Testis (tissue), 3 donors: Measurements from ENCODE around the gene ABTB2. TPM values are rescaled to one million over a fixed set of nuclear protein-coding genes. Genes with fewer than 3 reads are reported as not detected.

Experiments
- DNase-seq: peaks from one replicate; pipeline ENCODE4 v3.0.0-alpha.2; 2019
- H3K27ac ChIP-seq, 2 donors: fragments of 200-600 bp; sonication (generic); one replicate each; pipeline ENCODE4 v1.5.1; 2019
- H3K27me3 ChIP-seq: fragments of 200-600 bp; sonication (generic); one replicate; pipeline ENCODE4 v1.5.1; 2019
- H3K36me3 ChIP-seq: fragments of 200-600 bp; sonication (generic); one replicate; pipeline ENCODE4 v1.5.1; 2017; ENCODE audit warnings: low read depth; ENCODE audit errors: missing control alignments
- H3K4me1 ChIP-seq: fragments of 200-600 bp; sonication (generic); one replicate; pipeline ENCODE4 v1.5.1; 2019
- H3K4me3 ChIP-seq, 2 donors: fragments of 200-600 bp; sonication (generic); one replicate each; pipeline ENCODE4 v1.5.1; 2017 to 2019
- H3K9me3 ChIP-seq: fragments of 200-600 bp; sonication (generic); one replicate; pipeline ENCODE4 v1.5.1; 2017
- CTCF ChIP-seq, 3 experiments: fragments of 450-650 bp in 2 of 3; fragments of 200-600 bp in 1 of 3; sonication (generic) in 1 of 3; IDR thresholded peaks; one replicate each; pipeline ENCODE4 v1.5.1; 2016 to 2019; ENCODE audit warnings: antibody characterized with exemption in 3 of 3, mild to moderate bottlenecking in 2 of 3, moderate library complexity in 1 of 3
- POLR2A ChIP-seq: fragments of 450-650 bp; IDR thresholded peaks from one replicate; pipeline ENCODE4 v1.6.1; 2017; ENCODE audit warnings: antibody characterized with exemption, mild to moderate bottlenecking, moderate library complexity
- WGBS, 2 donors: methylation state at CpG; one replicate each; pipeline ENCODE4 v1.1.5; 2018; 5-methylcytosine and 5-hydroxymethylcytosine counted together
- intact Hi-C: fragments of 100-400 bp; cut with DNase I; formaldehyde crosslinking; loops from one replicate; pipeline ENCODE4 v1.15.1; 2023; ENCODE audit warnings: low total_unique reads
- polyA plus RNA-seq: library from polyadenylated mRNA; stranded (reverse); fragments of 350-450 nt; fragmentation: Illumina TruSeq; extraction: RNeasy Lipid Tissue Mini Kit (QIAGEN cat#74804); gene quantifications from one replicate; pipeline ENCODE4 v1.2.3, GENCODE V29; 2014; ENCODE audit warnings: low read depth, low replicate concordance; ENCODE audit not compliant: insufficient read depth
- total RNA-seq, 2 donors: library from RNA; depleted of rRNA; stranded (reverse); fragments of >200 nt; gene quantifications; one replicate each; pipeline ENCODE4 v1.2.3, GENCODE V29; 2016

Gene ABTB2
- total and polyA plus RNA-seq, 3 donors from 2014 or later = 5.8 to 12.1 (median 8.9) TPM

GRCh38 chr11:34201129-34201528, 156.7 kb downstream of the ABTB2 start:
- Histone ChIP-seq H3K4me3 (no peak overlapping the region), H3K36me3 (no peaks in the 10 kb centered on the region), H3K9me3 (no peaks in the 10 kb centered on the region), H3K27me3 (no peaks in the 10 kb centered on the region), H3K4me1 (peaks cover 6% of the 10 kb centered on the region), H3K27ac (no peak overlapping the region)
- 50 to 63% methylated on average over 3 of the region's 3 CpGs for WGBS, 2 donors
- TF ChIP-seq CTCF (IDR thresholded peaks at IDR 0.05) (no peak), POLR2A (no peak)
- no peak for DNase-seq
- intact Hi-C loops = no loop called here

GRCh38 chr11:34199525-34199924, 158.3 kb downstream of the ABTB2 start:
- no peak overlapping the region for H3K27ac ChIP-seq
- 76 to 77% methylated on average over 5 of the region's 5 CpGs for WGBS, 2 donors
- no peak for DNase-seq
- H3K4me3 ChIP-seq = no peak overlapping the region
- intact Hi-C loops = no loop called here
- no peaks in the 10 kb centered on the region for H3K36me3 ChIP-seq
- no peaks in the 10 kb centered on the region for H3K9me3 ChIP-seq
- H3K4me1 ChIP-seq = peaks cover 6% of the 10 kb centered on the region
- no peak for TF ChIP-seq CTCF (IDR thresholded peaks at IDR 0.05)
- TF ChIP-seq POLR2A = no peak
- no peaks in the 10 kb centered on the region for H3K27me3 ChIP-seq

- TF ChIP-seq POLR2A (no peak), CTCF (IDR thresholded peaks at IDR 0.05) (no peak)
- WGBS, 2 donors = 88 to 94% methylated on average over 6 of the region's 6 CpGs
Observed at GRCh38 chr11:34198523-34198922, 159.3 kb downstream of the ABTB2 start.

DNA sequence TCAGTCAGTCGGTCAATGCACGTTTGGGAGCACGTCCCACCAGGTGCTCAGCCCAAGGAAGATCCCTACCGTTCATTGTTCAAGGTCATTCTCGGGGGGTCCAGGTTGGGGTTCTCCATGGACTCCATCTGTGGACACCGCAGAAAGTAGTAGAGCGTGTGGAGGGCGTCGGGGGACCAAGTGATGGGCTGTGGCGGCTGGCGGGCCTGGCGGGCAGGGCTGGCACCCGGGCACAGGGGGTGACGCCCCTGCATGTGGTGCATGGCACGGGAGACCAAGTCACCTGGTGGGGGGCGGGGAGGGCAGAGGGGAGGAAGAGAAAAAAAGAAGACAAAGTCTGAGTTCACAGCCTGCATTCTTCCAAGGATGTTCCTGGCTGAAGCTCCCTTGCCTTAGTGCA, 160.6 kb downstream of the ABTB2 start:
- Histone ChIP-seq H3K4me1 (peaks cover 6% of the 10 kb centered on the region), H3K9me3 (no peaks in the 10 kb centered on the region), H3K27me3 (no peaks in the 10 kb centered on the region), H3K27ac (no peak overlapping the region), H3K36me3 (no peaks in the 10 kb centered on the region), H3K4me3 (no peak overlapping the region)
- no peak for TF ChIP-seq CTCF (IDR thresholded peaks at IDR 0.05)
- TF ChIP-seq POLR2A = no peak
- intact Hi-C loops = no loop called here
- no peak for DNase-seq
- 96 to 98% methylated on average over 4 to 16 of the region's 16 CpGs for WGBS, 2 donors

More at GRCh38 chr11:34198523-34198922, 159.3 kb downstream of the ABTB2 start:
- no peak overlapping the region for H3K4me3 ChIP-seq
- peaks cover 3% of the 10 kb centered on the region for H3K4me1 ChIP-seq
- H3K36me3 ChIP-seq = no peaks in the 10 kb centered on the region
- no peak overlapping the region for H3K27ac ChIP-seq
- H3K9me3 ChIP-seq = no peaks in the 10 kb centered on the region
- H3K27me3 ChIP-seq = no peaks in the 10 kb centered on the region
- no peak for DNase-seq
- intact Hi-C loops = no loop called here

- DNase-seq = no peak
- Histone ChIP-seq H3K9me3 (no peaks in the 10 kb centered on the region), H3K27me3 (no peaks in the 10 kb centered on the region), H3K4me1 (peaks cover 6% of the 10 kb centered on the region), H3K36me3 (no peaks in the 10 kb centered on the region), H3K27ac (no peak overlapping the region), H3K4me3 (no peak overlapping the region)
- intact Hi-C loops = no loop called here
- TF ChIP-seq POLR2A = no peak
- TF ChIP-seq CTCF (IDR thresholded peaks at IDR 0.05) = no peak
- WGBS, 2 donors = 83 to 91% methylated on average over 13 of the region's 13 CpGs
Observed at GRCh38 chr11:34194576-34195335, 163.1 kb downstream of the ABTB2 start.
